G401 (cell line): ENCODE data around the gene MCEE. TPM values are rescaled to one million over a fixed set of nuclear protein-coding genes. Genes with fewer than 3 reads are reported as not detected.

Experiments
- DNase-seq: peaks from one replicate; pipeline ENCODE4 v3.0.0-alpha.2; 2015; ENCODE audit warnings: low spot score
- in situ Hi-C: cut with HindIII; loops from 2 replicates; pipeline ENCODE4 v1.10.0; 2016; ENCODE audit warnings: low sequenced_read_pairs, mixed read lengths
- total RNA-seq: library from RNA; depleted of rRNA; stranded (reverse); fragments of >200 nt; shearing (Covaris generic); gene quantifications from 2 replicates; pipeline ENCODE4 v1.2.3, GENCODE V29; 2014; rRNA removed

Gene MCEE
- total RNA-seq, 1 experiment from 2014 or later, result 17.9 TPM

DNA sequence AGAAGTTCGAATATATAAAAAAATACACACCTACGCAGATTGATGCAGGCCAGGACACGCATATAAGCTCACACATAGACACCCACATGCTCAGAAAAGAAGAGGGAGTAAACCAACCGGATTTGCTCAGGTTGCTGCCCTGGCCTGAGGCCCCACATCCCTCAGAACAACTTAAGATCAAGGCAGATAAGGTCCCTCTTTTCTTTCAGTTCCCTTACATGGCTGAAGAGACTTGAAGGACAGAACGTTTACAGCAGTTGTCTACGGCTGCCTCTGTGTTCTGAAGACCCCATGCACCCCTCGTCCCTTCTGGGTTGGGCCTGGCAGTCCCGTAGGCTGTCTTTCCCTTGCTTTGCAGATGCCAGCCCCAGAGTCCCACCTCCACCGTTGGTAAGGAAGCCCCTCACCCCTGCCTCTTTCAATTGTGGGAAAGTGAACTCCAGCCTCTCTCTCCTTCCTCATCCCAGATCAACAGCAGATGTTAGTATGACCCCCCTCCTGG lies 65.9 kb downstream of the MCEE start:
- in situ Hi-C loops, result no loop called here
- no peak for DNase-seq

DNA sequence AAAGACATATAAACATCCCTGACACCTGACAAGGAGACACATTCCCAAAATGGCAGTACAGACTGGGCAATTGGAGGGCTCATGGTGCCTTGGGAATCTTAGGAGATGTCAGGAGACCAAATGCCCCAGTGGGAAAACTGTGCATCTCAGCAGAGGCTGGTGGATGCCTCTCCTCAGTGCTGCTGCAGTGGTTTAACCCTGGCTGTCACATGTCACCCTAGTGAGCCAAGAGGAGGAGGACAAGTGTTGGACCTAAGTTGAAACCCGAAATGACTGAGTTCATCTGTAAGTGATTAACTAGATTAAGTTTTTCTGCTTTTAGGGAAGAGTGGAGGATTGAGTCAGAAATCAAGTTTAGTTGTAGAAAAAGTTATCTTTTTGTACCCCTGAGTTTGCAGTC lies 66.8 kb downstream of the MCEE start:
- in situ Hi-C loops, result no loop called here
- DNase-seq, result no peak

- in situ Hi-C loops, result no loop called here
- no peak for DNase-seq
Observed at GRCh38 chr2:71060871-71061270, 69.2 kb downstream of the MCEE start.

- in situ Hi-C loops, result no loop called here
Observed at GRCh38 chr2:71060211-71060610, 69.8 kb downstream of the MCEE start.

More at GRCh38 chr2:71060211-71060610, 69.8 kb downstream of the MCEE start:
- no peak for DNase-seq

Other genes starting within 250 kb of the MCEE start
- gene VAX2, start 229.7 kb downstream of the MCEE start, total RNA-seq, result 6.1 and 8.1 TPM in 2 replicates
- 1.1 TPM in 1 of 2 replicates, not detected in the other for gene ATP6V1B1, start 194.3 kb downstream of the MCEE start, total RNA-seq
- 0.54 TPM in 1 of 2 replicates, not detected in the other for gene ANKRD53, start 151.6 kb downstream of the MCEE start, total RNA-seq
- gene TEX261, start 135.4 kb downstream of the MCEE start, total RNA-seq, result 26.5 and 33.4 TPM in 2 replicates
- 35.0 and 43.6 TPM in 2 replicates for gene NAGK, start 61.6 kb downstream of the MCEE start, total RNA-seq
- 13.2 and 17.5 TPM in 2 replicates for gene MPHOSPH10, start 405 bp upstream of the MCEE start, total RNA-seq
- gene PAIP2B, start 96.9 kb upstream of the MCEE start, total RNA-seq, result 1.1 and 2.4 TPM in 2 replicates
- gene ZNF638, start 201.6 kb upstream of the MCEE start, total RNA-seq, result 94.2 and 106 TPM in 2 replicates